GM20431 (cell line): Measurements from ENCODE around the gene CARD14.
"Not testable (repeated sequence)": the region's sequence is repeated elsewhere in the genome, so short reads cannot be mapped to it uniquely, and the experiment has no call there.

Source experiments
- in situ Hi-C: fragments of 300-500 bp; cut with MseI, MboI; formaldehyde crosslinking; loops from one replicate; pipeline ENCODE4 v1.15.0; 2020; ENCODE audit warnings: low sequenced_read_pairs; ENCODE audit not compliant: unreplicated experiment

CARD14 gene

DNA sequence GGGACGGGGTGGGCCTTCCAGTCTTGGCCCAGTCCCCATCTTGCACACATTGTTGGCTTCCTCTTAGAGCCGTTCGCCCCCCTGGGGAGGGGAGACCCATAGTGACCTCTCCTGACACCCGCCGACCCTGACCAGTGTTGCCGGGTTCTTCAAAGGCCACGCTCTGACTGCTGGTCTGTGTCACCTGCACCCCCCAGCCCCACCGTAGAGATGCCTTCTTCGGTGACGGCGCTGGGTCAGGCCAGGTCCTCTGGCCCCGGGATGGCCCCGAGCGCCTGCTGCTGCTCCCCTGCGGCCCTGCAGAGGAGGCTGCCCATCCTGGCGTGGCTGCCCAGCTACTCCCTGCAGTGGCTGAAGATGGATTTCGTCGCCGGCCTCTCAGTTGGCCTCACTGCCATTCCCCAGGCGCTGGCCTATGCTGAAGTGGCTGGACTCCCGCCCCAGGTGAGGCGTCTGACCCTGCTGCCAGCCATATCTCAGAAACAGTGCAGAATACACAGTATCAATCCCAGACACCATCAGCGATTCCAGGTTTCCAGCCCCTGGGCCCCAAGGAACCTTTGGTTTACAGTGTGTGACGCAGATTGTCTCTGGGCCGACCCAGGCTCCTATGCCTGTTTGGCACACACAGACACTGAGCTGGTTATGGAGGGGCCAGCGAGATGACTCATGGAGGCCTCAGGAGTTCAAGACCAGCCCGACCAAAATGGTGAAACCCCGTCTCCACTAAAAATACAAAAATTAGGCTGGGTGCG, 51.7 kb downstream of the CARD14 start:
- in situ Hi-C loops = no loop called here

DNA sequence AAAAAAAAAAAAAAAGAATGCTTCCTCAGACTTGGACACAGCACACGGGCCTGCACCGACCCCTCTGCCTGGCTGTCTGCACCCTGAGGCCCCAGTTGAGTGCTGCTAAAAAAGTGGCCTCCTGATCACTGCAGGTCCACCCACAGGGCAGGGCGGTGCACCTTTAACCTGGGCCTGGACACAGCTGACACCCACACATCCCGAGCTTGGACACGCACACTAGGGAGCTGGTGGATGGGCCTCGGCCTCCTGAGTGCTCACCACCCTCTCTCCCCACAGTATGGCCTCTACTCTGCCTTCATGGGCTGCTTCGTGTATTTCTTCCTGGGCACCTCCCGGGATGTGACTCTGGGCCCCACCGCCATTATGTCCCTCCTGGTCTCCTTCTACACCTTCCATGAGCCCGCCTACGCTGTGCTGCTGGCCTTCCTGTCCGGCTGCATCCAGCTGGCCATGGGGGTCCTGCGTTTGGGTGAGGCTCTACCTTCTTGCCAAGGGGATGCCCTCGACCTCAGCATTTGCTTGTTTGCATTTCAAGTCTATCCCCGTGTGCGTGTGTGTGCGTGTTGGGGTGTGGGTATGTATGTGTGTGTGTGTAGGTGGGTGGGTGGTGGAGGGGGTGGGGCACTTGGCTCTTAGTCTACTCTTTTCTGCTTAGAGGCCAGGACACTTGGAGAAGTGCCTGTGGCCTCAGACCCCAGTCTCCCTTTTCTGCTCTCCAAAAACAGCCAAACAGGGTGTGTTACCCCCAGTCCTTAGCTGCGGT, 52.7 kb downstream of the CARD14 start:
- in situ Hi-C loops = no loop called here

DNA sequence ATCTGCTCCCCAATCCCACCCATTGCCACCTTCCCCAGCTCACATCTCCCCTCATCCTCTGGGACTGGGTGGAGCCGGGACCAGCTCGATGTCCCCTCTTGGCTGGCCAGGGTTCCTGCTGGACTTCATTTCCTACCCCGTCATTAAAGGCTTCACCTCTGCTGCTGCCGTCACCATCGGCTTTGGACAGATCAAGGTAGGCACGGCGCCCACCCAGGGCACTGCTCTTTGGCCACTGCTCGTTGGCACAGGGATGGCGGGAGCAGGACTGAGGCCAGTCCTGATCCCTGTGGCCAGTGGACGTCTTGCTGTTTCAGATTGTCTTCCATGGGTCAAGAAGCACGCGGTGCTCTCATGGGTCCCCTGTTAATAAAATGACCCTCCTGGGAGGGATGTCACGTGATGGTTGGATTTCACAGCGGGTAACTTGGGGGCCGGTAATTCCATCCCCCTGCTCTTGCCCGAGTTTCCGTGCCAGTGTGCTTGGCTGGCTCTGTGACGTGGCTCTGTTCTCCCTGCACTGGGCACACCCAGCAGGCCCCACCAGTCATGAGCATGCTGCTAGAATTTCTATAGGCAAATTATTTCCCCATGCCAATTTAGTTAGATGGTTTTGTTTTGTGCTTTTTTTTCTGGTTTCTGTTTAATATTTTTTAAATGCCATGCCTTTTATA, 53.4 kb downstream of the CARD14 start:
- in situ Hi-C loops = no loop called here

DNA sequence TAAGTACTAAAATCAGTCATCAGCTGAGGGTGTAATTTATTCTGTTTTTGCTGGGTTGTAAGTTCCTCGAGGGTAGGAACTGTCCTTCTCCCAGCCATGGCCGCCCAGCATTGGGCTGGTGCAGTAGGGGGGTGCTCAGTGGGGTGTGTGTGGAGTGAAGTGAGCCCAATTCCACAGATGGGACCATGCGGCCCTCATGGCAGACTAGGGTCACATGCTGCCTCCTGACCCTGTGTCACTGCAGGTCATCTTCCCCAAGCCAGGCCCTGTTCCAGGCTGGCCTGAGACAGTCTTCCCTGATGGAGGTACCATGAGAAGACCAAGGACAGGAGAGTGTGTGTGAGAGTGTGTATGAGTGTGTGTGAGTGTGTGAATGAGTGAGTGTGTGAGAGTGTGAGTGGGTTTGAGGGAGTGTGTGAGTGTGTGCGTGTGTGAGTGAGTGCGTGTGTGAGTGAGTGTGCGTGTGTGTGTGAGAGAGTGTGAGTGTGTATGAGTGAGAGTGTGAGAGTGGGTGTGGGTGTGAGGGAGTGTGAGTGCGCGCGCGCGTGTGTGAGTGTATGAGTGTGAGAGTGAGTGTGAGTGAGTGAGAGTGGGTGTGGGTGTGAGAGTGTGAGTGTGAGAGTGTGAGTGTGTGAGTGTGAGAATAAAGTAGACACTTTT, 54.1 kb downstream of the CARD14 start:
- in situ Hi-C loops = no loop called here

DNA sequence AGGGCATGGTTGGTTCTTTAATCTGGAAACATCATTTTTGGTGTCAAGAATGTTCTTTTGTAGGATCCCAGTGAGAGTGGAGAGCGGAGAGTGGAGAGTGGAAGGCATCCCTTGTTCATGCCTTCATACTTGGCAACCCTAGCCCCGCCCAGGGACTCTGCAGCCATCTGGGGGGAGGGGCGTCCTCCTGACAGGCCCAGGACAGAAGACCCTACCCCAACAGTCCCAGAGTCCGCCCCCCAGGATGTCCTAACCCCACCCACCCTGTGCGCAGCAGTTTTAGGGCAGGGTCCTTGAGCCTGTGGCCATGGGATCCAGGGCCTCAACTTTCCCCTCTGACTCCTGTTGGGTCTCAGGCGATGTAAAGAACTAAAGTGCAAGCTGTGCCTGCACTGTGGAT, 54.9 kb downstream of the CARD14 start:
- in situ Hi-C loops = no loop called here

DNA sequence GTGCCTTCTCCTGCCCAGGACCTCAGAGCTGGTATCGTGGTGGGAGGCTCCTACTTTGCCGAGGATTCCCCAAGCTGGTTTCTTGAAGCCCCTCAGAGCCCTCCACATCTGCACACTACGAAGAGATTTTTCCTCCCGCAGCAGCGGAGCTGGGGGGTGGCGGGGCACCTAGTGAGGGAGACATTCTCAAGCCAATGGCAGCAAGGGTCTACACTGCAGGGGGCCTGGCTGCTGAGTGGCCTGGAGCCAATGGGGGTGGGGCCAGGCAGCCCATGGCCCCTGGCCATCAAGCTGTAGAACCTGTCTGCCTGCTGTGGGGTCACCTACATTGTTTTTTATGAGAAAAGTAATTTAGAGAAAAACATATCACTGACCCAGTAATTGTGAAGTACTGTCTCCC, 55.4 kb downstream of the CARD14 start:
- in situ Hi-C loops = no loop called here

DNA sequence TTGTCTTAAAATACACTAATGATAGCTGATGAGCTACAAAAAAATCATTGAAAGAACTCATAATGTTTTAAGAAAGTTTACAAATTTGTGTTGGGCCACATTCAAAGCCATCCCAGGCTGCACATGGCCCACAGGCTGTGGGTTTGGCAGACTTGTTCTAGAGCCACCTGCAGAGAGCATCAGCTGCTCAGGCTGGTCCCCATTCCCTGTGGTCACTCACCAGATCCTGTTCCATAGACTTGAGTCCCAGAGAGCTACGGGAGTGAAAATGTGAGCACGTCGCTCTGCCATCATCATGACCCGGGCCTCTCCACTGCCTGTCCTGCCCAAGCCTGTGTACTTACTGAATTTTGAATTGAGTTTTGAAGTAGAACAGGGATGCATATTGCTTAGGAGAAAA, 57.3 kb downstream of the CARD14 start:
- in situ Hi-C loops = no loop called here

DNA sequence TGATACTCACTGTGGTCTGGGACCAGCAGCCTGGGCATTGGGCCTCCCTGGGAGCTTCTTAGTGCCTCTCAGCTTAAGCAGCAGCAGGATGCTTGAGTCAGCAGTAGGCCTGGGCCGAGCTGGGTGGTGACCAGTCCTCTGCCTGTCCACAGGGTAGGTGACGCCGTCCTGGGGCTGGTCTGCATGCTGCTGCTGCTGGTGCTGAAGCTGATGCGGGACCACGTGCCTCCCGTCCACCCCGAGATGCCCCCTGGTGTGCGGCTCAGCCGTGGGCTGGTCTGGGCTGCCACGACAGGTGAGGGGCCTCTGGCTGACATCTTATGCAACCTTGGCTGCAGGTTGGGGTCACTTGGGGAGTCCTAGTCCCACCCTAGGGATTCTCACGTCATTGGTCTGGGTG, 57.8 kb downstream of the CARD14 start:
- in situ Hi-C loops = no loop called here

DNA sequence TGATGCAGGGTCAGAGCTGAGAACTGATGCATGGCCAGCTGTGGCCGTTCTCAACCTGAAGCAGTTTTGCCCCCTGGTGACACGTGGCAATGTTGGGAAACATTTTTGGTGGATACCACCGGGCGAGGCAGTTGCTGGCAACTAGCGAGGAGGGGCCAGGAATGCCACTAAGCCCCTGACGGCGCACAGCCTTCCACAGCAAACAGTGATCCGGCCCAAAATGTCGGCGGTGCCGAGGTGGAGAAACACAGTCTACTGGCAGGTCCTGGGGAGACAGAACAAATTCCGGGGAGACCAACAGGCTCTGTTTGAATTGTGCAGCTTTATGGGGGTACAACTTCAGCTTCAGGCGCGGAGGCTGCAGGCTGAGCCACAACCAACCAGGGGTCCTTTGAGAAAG, 58.6 kb downstream of the CARD14 start:
- in situ Hi-C loops = no loop called here

DNA sequence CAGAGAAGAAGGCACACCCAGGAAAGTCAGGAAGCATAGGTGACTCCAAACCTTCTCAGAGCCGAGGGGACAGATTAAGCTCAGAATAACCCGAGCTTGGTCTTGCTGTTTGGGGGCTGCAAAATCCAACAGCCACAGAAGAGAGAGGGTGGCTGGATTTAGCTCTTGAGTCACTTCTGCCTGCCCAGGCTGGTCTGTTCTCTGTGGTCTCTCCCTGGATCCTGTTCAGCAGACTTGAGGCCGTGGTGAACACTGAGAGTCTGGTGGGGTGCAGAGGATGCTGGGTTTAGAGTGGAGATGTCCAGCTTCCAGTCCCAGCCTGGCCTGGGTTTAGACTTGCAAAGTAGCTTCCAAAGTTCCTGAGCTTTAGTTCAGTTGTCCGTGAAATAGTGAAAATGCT, 59.2 kb downstream of the CARD14 start:
- in situ Hi-C loops = no loop called here

DNA sequence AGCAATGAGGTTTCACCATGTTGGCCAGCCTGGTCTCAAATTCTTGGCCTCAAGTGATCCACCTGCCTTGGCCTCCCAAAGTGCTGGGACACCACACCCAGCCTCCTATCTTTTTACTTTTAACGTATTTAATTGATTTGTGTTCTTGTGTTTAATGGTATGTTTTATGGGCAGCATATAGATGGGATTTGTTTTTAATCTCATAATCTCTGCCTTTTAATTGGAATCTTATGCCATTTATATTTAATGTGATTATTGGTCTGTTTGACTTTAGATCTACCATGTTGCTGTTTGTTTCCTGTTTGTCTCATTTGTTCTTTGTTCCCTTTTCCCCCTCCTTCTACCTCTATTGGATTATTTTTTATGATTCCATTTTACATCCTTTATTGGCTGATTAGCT, 62.6 kb downstream of the CARD14 start:
- in situ Hi-C loops = no loop called here

DNA sequence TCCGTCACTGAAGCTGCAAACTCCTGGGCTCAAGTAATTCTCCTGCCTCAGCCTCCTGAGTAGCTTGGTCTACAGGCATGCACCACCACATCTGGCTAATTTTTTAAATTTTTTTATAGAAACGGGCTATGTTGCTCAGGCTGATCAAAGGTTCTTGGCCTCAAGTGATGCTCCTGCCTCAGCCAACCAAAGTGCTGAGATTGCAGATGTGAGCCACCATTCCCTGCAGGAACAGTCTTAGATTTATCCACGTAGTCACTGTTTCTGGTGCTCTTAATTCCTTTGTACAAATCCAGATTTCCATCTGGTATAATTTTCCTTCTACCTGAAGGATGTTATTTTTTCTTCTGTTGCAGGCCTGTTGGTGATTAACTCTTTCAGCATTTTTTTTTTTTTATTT, 63.4 kb downstream of the CARD14 start:
- in situ Hi-C loops = no loop called here

DNA sequence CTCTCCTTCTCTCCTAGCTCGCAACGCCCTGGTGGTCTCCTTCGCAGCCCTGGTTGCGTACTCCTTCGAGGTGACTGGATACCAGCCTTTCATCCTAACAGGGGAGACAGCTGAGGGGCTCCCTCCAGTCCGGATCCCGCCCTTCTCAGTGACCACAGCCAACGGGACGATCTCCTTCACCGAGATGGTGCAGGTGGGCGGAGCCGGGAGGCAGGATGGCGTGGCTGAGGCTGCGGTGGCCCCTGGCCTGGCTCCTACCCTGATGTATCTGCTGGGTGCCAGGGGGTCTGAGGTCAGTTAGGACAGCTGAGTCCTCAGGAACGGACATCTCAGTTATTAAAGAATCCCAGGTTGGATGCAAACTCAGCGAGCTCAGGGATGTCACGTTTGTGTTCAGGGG, 67.1 kb downstream of the CARD14 start:
- in situ Hi-C loops = no loop called here

DNA sequence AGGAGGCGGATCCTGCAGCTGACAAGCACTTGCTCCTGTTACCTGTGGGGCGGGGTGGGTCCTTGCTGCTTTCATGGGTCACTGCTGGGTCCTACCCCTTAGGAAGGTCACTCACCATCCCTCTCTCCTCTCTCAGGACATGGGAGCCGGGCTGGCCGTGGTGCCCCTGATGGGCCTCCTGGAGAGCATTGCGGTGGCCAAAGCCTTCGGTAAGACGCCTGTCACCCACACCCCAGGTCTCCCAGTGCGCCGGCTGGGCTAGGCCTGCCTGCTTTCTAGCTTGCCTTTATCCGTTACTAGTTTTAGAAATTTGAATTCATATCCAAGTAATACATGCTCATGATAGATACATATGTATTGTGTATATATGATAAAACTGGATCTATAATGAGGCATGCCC, 67.6 kb downstream of the CARD14 start:
- in situ Hi-C loops = no loop called here

DNA sequence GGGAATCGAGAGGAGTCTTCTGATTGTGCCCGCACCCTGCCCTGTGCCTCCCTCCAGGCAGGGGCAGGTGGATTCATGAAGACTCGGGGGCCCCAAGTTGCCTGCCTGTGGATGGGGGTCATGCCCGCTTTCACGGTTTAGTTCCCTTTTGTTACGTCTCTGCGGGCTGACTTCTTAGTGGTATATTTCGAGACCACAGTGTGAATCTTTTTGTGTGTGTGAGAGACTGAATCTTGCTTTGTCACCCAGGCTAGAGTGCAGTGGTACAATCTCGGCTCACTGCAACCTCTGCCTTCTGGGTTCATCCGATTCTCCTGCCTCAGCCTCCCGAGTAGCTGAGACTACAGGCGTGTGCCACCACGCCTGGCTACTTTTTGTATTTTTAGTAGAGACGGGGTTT, 72.7 kb downstream of the CARD14 start:
- in situ Hi-C loops = no loop called here

DNA sequence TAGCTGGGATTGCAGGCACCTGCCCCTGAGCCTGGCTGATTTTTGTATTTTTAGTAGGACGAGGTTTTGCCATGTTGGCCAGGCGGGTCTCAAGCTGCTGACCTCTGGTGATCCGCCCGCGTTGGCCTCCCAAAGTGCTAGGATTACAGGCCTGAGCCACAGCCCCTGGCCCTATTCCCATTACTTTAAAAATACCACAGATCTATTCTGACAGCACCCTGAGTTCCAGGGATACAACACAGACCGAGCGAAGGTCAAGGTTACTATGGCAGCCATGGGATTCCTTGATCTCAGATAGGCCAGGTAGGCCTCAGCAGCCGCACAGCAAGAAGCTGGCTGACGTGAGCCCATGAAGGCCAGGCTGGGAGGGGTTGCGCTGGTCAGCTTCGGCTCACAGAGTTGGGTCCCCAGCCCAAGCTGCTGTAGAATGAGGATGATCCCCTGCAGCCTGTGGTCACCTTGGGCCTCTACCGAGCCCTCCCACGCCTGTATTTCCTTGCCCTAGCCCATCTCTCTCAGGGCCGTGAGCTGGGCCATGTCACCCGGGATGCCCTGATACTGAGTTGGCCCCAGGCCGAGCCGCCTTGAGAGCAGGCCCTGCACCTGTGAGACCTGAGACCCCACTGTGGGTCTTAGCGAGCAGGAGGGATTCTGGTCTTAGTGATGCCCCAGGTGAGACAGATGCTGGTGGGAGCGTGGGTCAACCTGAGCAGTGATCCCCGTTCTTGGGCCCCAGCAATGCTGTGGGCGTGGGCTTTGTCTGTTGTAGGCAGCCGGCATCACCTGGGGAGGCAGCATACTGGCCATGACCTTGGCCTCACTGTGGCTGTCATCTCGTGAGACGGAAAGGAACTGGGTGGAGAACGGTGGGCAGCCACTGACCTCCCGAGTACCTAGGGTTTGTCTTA, 74.0 kb downstream of the CARD14 start:
- in situ Hi-C loops = no loop called here

DNA sequence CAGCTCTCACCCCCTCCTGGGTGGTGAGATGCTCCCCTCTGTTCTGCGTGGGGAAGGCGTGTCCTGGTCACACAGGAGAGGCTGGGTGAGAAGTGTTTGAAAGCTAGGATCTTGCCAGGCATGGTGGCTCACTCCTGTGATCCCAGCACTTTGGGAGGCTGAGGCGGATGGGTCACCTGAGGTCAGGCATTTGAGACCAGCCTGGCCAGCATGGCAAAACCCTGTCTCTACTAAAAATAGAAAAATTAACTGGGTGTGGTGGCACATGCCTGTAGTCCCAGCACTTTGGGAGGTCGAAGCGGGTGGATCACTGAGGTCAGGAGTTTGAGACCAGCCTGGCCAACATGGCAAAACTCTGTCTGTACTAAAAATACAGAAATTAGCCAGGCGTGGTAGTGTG, 74.6 kb downstream of the CARD14 start:
- in situ Hi-C loops = not testable (repeated sequence)

DNA sequence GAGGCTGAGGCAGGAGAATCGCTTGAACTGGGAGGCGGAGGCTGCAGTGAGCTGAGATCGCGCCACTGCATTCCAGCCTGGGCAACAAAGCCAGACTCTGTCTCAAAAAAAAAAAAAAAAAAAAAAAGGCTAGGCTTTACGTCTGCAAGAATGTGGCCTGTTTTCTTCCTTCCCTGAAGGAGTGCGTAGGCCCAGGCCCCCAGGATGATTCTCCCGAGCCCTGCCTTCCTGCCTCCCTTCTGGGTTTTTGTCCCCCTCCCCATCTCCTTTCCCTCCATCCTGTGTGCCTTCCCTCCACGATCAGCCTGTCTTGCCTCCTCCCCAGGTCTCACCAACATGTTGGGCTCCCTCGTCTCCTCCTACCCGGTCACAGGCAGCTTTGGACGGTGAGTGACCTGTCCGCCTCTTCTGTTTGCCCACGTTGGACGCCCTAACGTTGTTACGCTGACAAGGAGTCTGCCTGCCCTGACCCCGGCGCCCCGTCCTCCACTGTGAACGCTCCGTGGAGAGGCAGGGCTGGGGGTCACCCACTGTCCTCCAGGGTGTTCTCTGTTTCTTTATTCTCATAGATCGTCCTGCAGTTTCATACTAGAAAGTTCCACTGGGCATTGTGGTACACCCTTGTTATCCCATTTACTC, 75.2 kb downstream of the CARD14 start:
- in situ Hi-C loops = no loop called here

DNA sequence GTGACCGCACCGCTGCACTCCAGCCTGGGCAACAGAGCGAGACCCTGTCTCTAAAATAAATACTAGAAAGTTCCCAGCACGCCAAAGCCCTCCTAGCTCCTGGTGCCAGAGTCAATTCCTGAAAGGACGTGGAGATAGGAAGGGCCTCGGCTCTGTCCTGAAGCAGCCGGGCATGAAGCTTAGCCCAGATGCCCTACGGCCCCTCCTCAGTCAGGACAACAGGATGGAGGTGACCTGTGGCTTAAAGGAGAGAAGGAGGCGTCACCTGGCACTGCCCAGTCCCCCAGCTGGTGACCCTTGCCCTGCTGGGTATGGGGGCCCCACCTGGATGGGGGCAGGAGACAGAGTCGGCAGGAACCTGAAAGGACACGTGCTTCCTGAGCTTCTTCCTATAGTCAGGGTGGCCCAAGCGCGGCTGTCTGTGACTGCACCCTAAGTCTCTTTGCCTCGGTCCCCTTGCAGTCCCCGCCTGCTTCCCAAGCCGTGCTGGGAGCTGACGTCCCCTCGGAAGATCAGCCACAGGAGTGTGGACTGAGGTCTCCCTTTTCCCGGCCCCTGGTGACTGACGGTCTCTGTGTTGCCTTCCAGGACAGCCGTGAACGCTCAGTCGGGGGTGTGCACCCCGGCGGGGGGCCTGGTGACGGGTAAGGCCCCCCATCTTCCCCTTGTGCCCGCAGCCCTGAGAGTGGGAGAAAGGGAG, 75.9 kb downstream of the CARD14 start:
- in situ Hi-C loops = no loop called here
